M059J (cell line): Measurements from ENCODE around the gene ZBTB12. TPM values are rescaled to one million over a fixed set of nuclear protein-coding genes. Genes with fewer than 3 reads are reported as not detected.

Experiments used
- DNase-seq: peaks from one replicate; pipeline ENCODE4 v3.0.0-alpha.2; 2012; ENCODE audit warnings: low read depth
- total RNA-seq: library from RNA; depleted of rRNA; stranded (reverse); fragments of >200 nt; shearing (Covaris generic); gene quantifications from 2 replicates; pipeline ENCODE4 v1.2.3, GENCODE V29; 2014; rRNA removed

ZBTB12 gene
- total RNA-seq, 1 experiment from 2014 or later: 2.3 TPM

GRCh38 chr6:31850765-31851484 is 51.0 kb downstream of the ZBTB12 start:
- no peak for DNase-seq

Other genes with a start within 250 kb of the ZBTB12 start
- gene BAG6, start 249.4 kb downstream of the ZBTB12 start, total RNA-seq: 194 and 317 TPM in 2 replicates
- 3.7 and 6.9 TPM in 2 replicates for gene APOM, start 246.2 kb downstream of the ZBTB12 start, total RNA-seq
- gene C6orf47, start 241.3 kb downstream of the ZBTB12 start, total RNA-seq: 29.9 and 37.5 TPM in 2 replicates
- 17.7 and 31.6 TPM in 2 replicates for gene GPANK1, start 237.1 kb downstream of the ZBTB12 start, total RNA-seq
- gene CSNK2B, start 236.0 kb downstream of the ZBTB12 start, total RNA-seq: 645 and 1,183 TPM in 2 replicates
- gene LY6G5B, start 232.1 kb downstream of the ZBTB12 start, total RNA-seq: 0.10 and 1.1 TPM in 2 replicates
- gene LY6G5C, start 221.0 kb downstream of the ZBTB12 start, total RNA-seq: 2.0 and 2.5 TPM in 2 replicates
- 37.0 and 51.9 TPM in 2 replicates for gene ABHD16A, start 198.8 kb downstream of the ZBTB12 start, total RNA-seq
- gene LY6G6F, start 195.2 kb downstream of the ZBTB12 start, total RNA-seq: not detected in 2 replicates
- not detected in 2 replicates for gene LY6G6D, start 186.7 kb downstream of the ZBTB12 start, total RNA-seq
- gene LY6G6C, start 180.3 kb downstream of the ZBTB12 start, total RNA-seq: not detected in 2 replicates
- not detected in 2 replicates for gene MPIG6B, start 178.7 kb downstream of the ZBTB12 start, total RNA-seq
- 75.1 and 90.7 TPM in 2 replicates for gene DDAH2, start 172.8 kb downstream of the ZBTB12 start, total RNA-seq
- 1,686 and 1,715 TPM in 2 replicates for gene CLIC1, start 165.6 kb downstream of the ZBTB12 start, total RNA-seq
- 12.8 and 19.4 TPM in 2 replicates for gene MSH5, start 162.1 kb downstream of the ZBTB12 start, total RNA-seq
- gene SAPCD1, start 139.4 kb downstream of the ZBTB12 start, total RNA-seq: 1.7 TPM in 1 of 2 replicates, not detected in the other
- 0.94 and 1.8 TPM in 2 replicates for gene VWA7, start 124.8 kb downstream of the ZBTB12 start, total RNA-seq
- gene VARS1, start 106.3 kb downstream of the ZBTB12 start, total RNA-seq: 33.1 and 51.2 TPM in 2 replicates
- 162 and 306 TPM in 2 replicates for gene LSM2, start 95.1 kb downstream of the ZBTB12 start, total RNA-seq
- 0.30 and 2.5 TPM in 2 replicates for gene HSPA1L, start 86.8 kb downstream of the ZBTB12 start, total RNA-seq
- 163 and 238 TPM in 2 replicates for gene HSPA1A, start 86.5 kb downstream of the ZBTB12 start, total RNA-seq
- 185 and 359 TPM in 2 replicates for gene HSPA1B, start 74.3 kb downstream of the ZBTB12 start, total RNA-seq
- 210 and 218 TPM in 2 replicates for gene NEU1, start 39.3 kb downstream of the ZBTB12 start, total RNA-seq
- 0.20 TPM in 1 of 2 replicates, not detected in the other for gene SLC44A4, start 23.1 kb downstream of the ZBTB12 start, total RNA-seq
- 51.0 and 73.4 TPM in 2 replicates for gene EHMT2, start 4.4 kb downstream of the ZBTB12 start, total RNA-seq
- gene C2, start 25.6 kb upstream of the ZBTB12 start, total RNA-seq: 2.9 and 3.3 TPM in 2 replicates
- gene CFB, start 44.0 kb upstream of the ZBTB12 start, total RNA-seq: 7.8 and 8.4 TPM in 2 replicates
- 201 and 228 TPM in 2 replicates for gene NELFE, start 56.9 kb upstream of the ZBTB12 start, total RNA-seq
- 60.4 and 72.3 TPM in 2 replicates for gene SKIC2, start 57.1 kb upstream of the ZBTB12 start, total RNA-seq
- 26.8 and 33.3 TPM in 2 replicates for gene DXO, start 70.1 kb upstream of the ZBTB12 start, total RNA-seq
- gene C4A, start 80.0 kb upstream of the ZBTB12 start, total RNA-seq: 4.1 and 5.6 TPM in 2 replicates
- 3.0 and 3.1 TPM in 2 replicates for gene C4B, start 112.7 kb upstream of the ZBTB12 start, total RNA-seq
- not detected in 2 replicates for gene CYP21A2, start 136.3 kb upstream of the ZBTB12 start, total RNA-seq
- gene TNXB, start 207.3 kb upstream of the ZBTB12 start, total RNA-seq: 0.10 TPM in 1 of 2 replicates, not detected in the other
- 25.3 and 30.3 TPM in 2 replicates for gene ATF6B, start 226.2 kb upstream of the ZBTB12 start, total RNA-seq
- gene FKBPL, start 228.2 kb upstream of the ZBTB12 start, total RNA-seq: 10.2 and 14.5 TPM in 2 replicates
- 0.12 TPM in 1 of 2 replicates, not detected in the other for gene PRRT1, start 249.9 kb upstream of the ZBTB12 start, total RNA-seq